HL-60 (cell line): ENCODE measurements around the gene CSF1R.

ENCODE experiments used
- DNase-seq, 2 experiments: peaks; one replicate each; pipeline ENCODE4 v3.0.0-alpha.2; 2010 to 2020; ENCODE audit warnings: low read depth in 1 of 2, low spot score in 1 of 2
- H3K27ac ChIP-seq: fragments of 250-450 bp; sonication (Bioruptor Pico); replicated peaks from 2 replicates; pipeline ENCODE4 v1.5.1; 2020; ENCODE audit warnings: mild to moderate bottlenecking, moderate library complexity
- H3K27me3 ChIP-seq: fragments of 250-450 bp; sonication (Bioruptor Pico); 2 replicates; pipeline ENCODE4 v1.5.1; 2021; ENCODE audit warnings: mild to moderate bottlenecking, moderate library complexity; ENCODE audit not compliant: insufficient read depth, poor library complexity, severe bottlenecking
- H3K4me3 ChIP-seq: replicated peaks from 2 replicates; pipeline ENCODE4 v1.5.1; 2011; ENCODE audit warnings: mild to moderate bottlenecking, control low read depth, low read length; ENCODE audit not compliant: insufficient read depth
- CTCF ChIP-seq: IDR thresholded peaks from one replicate; pipeline ENCODE4 v1.5.1; 2011; ENCODE audit warnings: low read length, control low read depth, inconsistent platforms; ENCODE audit not compliant: insufficient read depth
- GABPA ChIP-seq: IDR thresholded peaks from 2 replicates; pipeline ENCODE4 v1.6.1; 2012; ENCODE audit warnings: low read depth
- POLR2AphosphoS5 ChIP-seq: IDR thresholded peaks from 2 replicates; pipeline ENCODE4 v1.6.1; 2012; ENCODE audit warnings: low read depth
- SPI1 ChIP-seq: IDR thresholded peaks from 2 replicates; pipeline ENCODE4 v1.6.1; 2012; ENCODE audit warnings: low read depth, mild to moderate bottlenecking, borderline replicate concordance
- TF ChIP-seq, protein P1 (sequence below): IDR thresholded peaks from 2 replicates; pipeline ENCODE4 v1.6.1; 2012; ENCODE audit warnings: low read depth; ENCODE audit not compliant: insufficient replicate concordance

Gene CSF1R

DNA sequence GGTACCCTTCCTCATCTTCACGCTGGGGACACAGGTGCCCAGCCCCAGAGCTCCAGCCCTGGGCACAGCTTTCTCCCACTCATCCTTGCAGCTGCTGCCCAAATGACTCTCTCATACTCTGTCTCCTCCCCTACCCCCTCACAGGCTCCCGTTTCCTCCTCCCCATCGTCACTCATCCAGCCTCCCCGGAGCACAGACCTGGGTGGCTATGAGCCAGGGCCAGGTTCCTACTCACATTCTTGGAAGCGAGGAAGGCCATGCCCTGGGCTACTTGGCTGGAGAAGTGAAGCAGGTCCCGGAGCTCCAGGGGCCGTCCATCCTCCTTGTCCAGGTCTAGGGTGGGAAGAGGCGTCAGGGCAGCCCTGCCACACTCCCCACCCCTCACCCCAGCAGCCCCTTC lies 29.3 kb downstream of the CSF1R start:
- no peak for DNase-seq
- Histone ChIP-seq H3K4me3 (no peak overlapping the region), H3K27ac (no peak overlapping the region), H3K27me3 (no peaks in the 10 kb centered on the region)
- TF ChIP-seq POLR2AphosphoS5 (no peak), CTCF (no peak), SPI1 (no peak)
- TF ChIP-seq, protein P1, sequence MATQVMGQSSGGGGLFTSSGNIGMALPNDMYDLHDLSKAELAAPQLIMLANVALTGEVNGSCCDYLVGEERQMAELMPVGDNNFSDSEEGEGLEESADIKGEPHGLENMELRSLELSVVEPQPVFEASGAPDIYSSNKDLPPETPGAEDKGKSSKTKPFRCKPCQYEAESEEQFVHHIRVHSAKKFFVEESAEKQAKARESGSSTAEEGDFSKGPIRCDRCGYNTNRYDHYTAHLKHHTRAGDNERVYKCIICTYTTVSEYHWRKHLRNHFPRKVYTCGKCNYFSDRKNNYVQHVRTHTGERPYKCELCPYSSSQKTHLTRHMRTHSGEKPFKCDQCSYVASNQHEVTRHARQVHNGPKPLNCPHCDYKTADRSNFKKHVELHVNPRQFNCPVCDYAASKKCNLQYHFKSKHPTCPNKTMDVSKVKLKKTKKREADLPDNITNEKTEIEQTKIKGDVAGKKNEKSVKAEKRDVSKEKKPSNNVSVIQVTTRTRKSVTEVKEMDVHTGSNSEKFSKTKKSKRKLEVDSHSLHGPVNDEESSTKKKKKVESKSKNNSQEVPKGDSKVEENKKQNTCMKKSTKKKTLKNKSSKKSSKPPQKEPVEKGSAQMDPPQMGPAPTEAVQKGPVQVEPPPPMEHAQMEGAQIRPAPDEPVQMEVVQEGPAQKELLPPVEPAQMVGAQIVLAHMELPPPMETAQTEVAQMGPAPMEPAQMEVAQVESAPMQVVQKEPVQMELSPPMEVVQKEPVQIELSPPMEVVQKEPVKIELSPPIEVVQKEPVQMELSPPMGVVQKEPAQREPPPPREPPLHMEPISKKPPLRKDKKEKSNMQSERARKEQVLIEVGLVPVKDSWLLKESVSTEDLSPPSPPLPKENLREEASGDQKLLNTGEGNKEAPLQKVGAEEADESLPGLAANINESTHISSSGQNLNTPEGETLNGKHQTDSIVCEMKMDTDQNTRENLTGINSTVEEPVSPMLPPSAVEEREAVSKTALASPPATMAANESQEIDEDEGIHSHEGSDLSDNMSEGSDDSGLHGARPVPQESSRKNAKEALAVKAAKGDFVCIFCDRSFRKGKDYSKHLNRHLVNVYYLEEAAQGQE, result no peak

- H3K27ac ChIP-seq, result no peak overlapping the region
- DNase-seq, result no peak
- H3K4me3 ChIP-seq, result no peak overlapping the region
- no peaks in the 10 kb centered on the region for H3K27me3 ChIP-seq
- TF ChIP-seq SPI1, result no peak
- TF ChIP-seq GABPA, result no peak
- TF ChIP-seq, protein P1, result no peak
- TF ChIP-seq POLR2AphosphoS5, result no peak
- no peak for TF ChIP-seq CTCF
These were observed 30.3 kb downstream of the CSF1R start for GRCh38 chr5:150056075-150056443.

DNA sequence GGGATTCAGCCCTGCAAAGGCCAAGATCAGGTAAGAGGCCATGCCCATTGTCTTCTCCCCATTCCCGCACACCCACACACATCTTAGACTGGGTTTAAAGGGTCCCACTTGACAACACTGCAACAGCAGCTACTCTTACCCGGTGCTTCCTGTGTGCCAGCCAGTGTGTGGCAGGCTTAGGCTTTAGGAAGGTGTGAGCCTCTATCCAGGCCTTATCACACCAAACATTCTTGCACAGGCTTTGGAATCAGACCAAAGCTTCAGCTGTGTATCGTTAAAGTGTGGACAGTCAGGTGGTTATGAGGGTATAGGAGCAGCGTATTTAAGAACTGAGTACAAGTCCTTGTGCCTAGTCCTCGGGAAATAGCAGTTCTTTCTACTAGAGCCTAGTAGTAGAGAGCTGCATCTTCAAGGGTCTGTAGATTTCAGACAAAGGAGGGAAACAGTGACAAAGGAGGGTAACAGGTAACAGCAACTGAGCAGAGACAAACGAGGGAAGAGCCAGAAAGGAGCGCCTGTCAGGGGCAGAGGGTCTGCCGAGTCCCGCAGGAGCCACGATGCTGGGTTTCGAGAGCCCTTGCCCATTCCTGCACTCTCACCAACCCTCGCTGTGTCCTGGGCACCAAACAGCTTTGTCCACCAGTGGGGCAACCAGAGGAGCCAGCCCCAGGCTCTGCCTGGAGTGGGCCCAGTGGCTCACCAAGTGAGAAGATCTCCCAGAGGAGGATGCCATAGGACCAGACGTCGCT lies 30.9 kb downstream of the CSF1R start:
- no peak for DNase-seq
- Histone ChIP-seq H3K4me3 (no peak overlapping the region), H3K27me3 (no peaks in the 10 kb centered on the region), H3K27ac (no peak overlapping the region)
- TF ChIP-seq, protein P1, result no peak
- TF ChIP-seq SPI1 (no peak), POLR2AphosphoS5 (no peak; the same call in 1 of the 2 replicates), GABPA (no peak), CTCF (no peak)
